Mesenchymal stem cell (in vitro differentiated cells and primary cell): ENCODE results near the gene MT1A.
"Not testable (repeated sequence)": the region's sequence is repeated elsewhere in the genome, so short reads cannot be mapped to it uniquely, and the experiment has no call there.

ENCODE experiments used
- DNase-seq: peaks from one replicate; pipeline ENCODE4 v3.0.0-alpha.2; 2013
- H2AFZ ChIP-seq: one replicate; pipeline ENCODE4 v1.6.1; 2013; ENCODE audit warnings: low read depth, mild to moderate bottlenecking, control low read depth, inconsistent platforms, low read length, moderate library complexity
- H2AK5ac ChIP-seq: 2 replicates; pipeline ENCODE4 v1.6.1; 2013; ENCODE audit warnings: low read length, moderate library complexity, mild to moderate bottlenecking, inconsistent platforms; ENCODE audit not compliant: severe bottlenecking
- H2BK120ac ChIP-seq: one replicate; pipeline ENCODE4 v1.6.1; 2013; ENCODE audit warnings: low read depth, mild to moderate bottlenecking, inconsistent platforms, low read length, moderate library complexity
- H2BK12ac ChIP-seq, 2 experiments: one replicate each; pipeline ENCODE4 v1.6.1; 2013; ENCODE audit warnings: inconsistent platforms in 2 of 2, low read length in 2 of 2, mild to moderate bottlenecking in 2 of 2, moderate library complexity in 2 of 2, control low read depth in 1 of 2
- H2BK15ac ChIP-seq: one replicate; pipeline ENCODE4 v1.6.1; 2013; ENCODE audit warnings: mild to moderate bottlenecking, low read depth, inconsistent platforms; ENCODE audit not compliant: poor library complexity, severe bottlenecking
- H2BK5ac ChIP-seq: 2 replicates; pipeline ENCODE4 v1.6.1; 2013; ENCODE audit warnings: low read depth, mild to moderate bottlenecking, low read length, control low read depth, inconsistent platforms; ENCODE audit not compliant: poor library complexity, severe bottlenecking
- H3K14ac ChIP-seq, 2 experiments: one replicate each; pipeline ENCODE4 v1.6.1; 2013; ENCODE audit warnings: inconsistent platforms in 2 of 2, low read length in 2 of 2, control low read depth in 1 of 2, mild to moderate bottlenecking in 1 of 2, moderate library complexity in 1 of 2
- H3K18ac ChIP-seq, 2 experiments: one replicate each; pipeline ENCODE4 v1.6.1; 2013; ENCODE audit warnings: inconsistent platforms in 2 of 2, low read length in 2 of 2, control low read depth in 1 of 2, low read depth in 1 of 2, mild to moderate bottlenecking in 1 of 2
- H3K23ac ChIP-seq, 2 experiments: one replicate each; pipeline ENCODE4 v1.6.1; 2013; ENCODE audit warnings: inconsistent platforms in 2 of 2, low read length in 2 of 2, mild to moderate bottlenecking in 2 of 2, moderate library complexity in 2 of 2, control low read depth in 1 of 2
- H3K27ac ChIP-seq: 2 replicates; pipeline ENCODE4 v1.5.1; 2013; ENCODE audit warnings: mild to moderate bottlenecking, moderate library complexity, low read length, control low read depth, inconsistent platforms; ENCODE audit not compliant: poor library complexity, severe bottlenecking
- H3K27me3 ChIP-seq, 2 experiments: 2 replicates each; pipeline versions ENCODE4 v1.6.1 to v1.7.0; 2013; ENCODE audit warnings: low read length in 2 of 2, mild to moderate bottlenecking in 2 of 2, moderate library complexity in 2 of 2, control low read depth in 1 of 2, inconsistent platforms in 1 of 2; ENCODE audit not compliant: control insufficient read depth in 1 of 2, insufficient read depth in 1 of 2
- H3K36me3 ChIP-seq, 2 experiments: 2 replicates each; pipeline versions ENCODE4 v1.6.1 to v1.7.0; 2013; ENCODE audit warnings: low read length in 2 of 2, control low read depth in 1 of 2, inconsistent platforms in 1 of 2, low read depth in 1 of 2, mild to moderate bottlenecking in 1 of 2; ENCODE audit not compliant: insufficient read depth in 2 of 2, control insufficient read depth in 1 of 2
- H3K4ac ChIP-seq, 2 experiments: one replicate each; pipeline ENCODE4 v1.6.1; 2013; ENCODE audit warnings: inconsistent platforms in 2 of 2, low read length in 2 of 2, mild to moderate bottlenecking in 2 of 2, moderate library complexity in 2 of 2, control low read depth in 1 of 2, low read depth in 1 of 2
- H3K4me1 ChIP-seq: 2 replicates; pipeline ENCODE4 v1.6.1; 2013; ENCODE audit warnings: low read depth, low read length, control low read depth; ENCODE audit not compliant: control insufficient read depth, insufficient read depth
- H3K4me2 ChIP-seq: 2 replicates; pipeline ENCODE4 v1.6.1; 2013; ENCODE audit warnings: low read length, mild to moderate bottlenecking, inconsistent platforms; ENCODE audit not compliant: poor library complexity, severe bottlenecking
- H3K4me3 ChIP-seq, 2 experiments: 2 replicates each; pipeline versions ENCODE4 v1.5.1 to v1.7.0; 2013; ENCODE audit warnings: low read length in 2 of 2, mild to moderate bottlenecking in 2 of 2, control low read depth in 1 of 2, low read depth in 1 of 2; ENCODE audit not compliant: insufficient read depth in 1 of 2
- H3K79me1 ChIP-seq: replicated peaks from 2 replicates; pipeline ENCODE4 v1.6.1; 2013; ENCODE audit warnings: mild to moderate bottlenecking, control low read depth, low read length, inconsistent platforms; ENCODE audit not compliant: poor library complexity, severe bottlenecking
- H3K9ac ChIP-seq: 2 replicates; pipeline ENCODE4 v1.7.0; 2013; ENCODE audit warnings: mild to moderate bottlenecking, low read length, moderate library complexity
- H3K9me3 ChIP-seq: 2 replicates; pipeline ENCODE4 v1.7.0; 2013; ENCODE audit warnings: mild to moderate bottlenecking, low read length; ENCODE audit not compliant: control insufficient read depth
- H4K8ac ChIP-seq: one replicate; pipeline ENCODE4 v1.6.1; 2013; ENCODE audit warnings: inconsistent platforms, mild to moderate bottlenecking, low read length, moderate library complexity
- H4K91ac ChIP-seq: one replicate; pipeline ENCODE4 v1.6.1; 2013; ENCODE audit warnings: mild to moderate bottlenecking, low read length, inconsistent platforms
- whole genome bisulfite sequencing: methylation state at CpG from one replicate; pipeline ENCODE4 v1.1.7; 2013; ENCODE audit warnings: mixed read lengths; 5-methylcytosine and 5-hydroxymethylcytosine counted together

Gene MT1A

GRCh38 chr16:56618138-56618537, 20.3 kb upstream of the MT1A start:
- WGBS: 37% methylated on average over 6 of the region's 6 CpGs
- Histone ChIP-seq H3K36me3 (no peaks in the 10 kb centered on the region), H3K14ac (no peak overlapping the region)

GRCh38 chr16:56620339-56620897, 18.0 kb upstream of the MT1A start:
- WGBS: 89% methylated on average over 6 of the region's 8 CpGs
- no peaks in the 10 kb centered on the region for H3K27me3 ChIP-seq

More at GRCh38 chr16:56618138-56618537, 20.3 kb upstream of the MT1A start:
- Histone ChIP-seq H3K79me1 (peaks cover 4% of the 10 kb centered on the region), H2BK15ac (no peak overlapping the region), H4K8ac (no peak overlapping the region), H4K91ac (no peak overlapping the region), H3K27ac (no peak overlapping the region), H2BK12ac (no peak overlapping the region), H3K27me3 (no peaks in the 10 kb centered on the region), H3K9me3 (no peaks in the 10 kb centered on the region), H2BK120ac (no peak overlapping the region), H3K4me2 (peak overlapping the region; percentile 64), H3K4me3 (peak overlapping the region in 1 of 2 experiments; percentile 70), H3K18ac (peak overlapping the region in 1 of 2 experiments; percentile 37), H3K9ac (peak overlapping the region; percentile 79), H3K4ac (no peak overlapping the region), H2AFZ (no peak overlapping the region), H2AK5ac (no peak overlapping the region), H3K4me1 (peaks cover 23% of the 10 kb centered on the region), H2BK5ac (no peak overlapping the region), H3K23ac (no peak overlapping the region)
- no peak for DNase-seq

DNA sequence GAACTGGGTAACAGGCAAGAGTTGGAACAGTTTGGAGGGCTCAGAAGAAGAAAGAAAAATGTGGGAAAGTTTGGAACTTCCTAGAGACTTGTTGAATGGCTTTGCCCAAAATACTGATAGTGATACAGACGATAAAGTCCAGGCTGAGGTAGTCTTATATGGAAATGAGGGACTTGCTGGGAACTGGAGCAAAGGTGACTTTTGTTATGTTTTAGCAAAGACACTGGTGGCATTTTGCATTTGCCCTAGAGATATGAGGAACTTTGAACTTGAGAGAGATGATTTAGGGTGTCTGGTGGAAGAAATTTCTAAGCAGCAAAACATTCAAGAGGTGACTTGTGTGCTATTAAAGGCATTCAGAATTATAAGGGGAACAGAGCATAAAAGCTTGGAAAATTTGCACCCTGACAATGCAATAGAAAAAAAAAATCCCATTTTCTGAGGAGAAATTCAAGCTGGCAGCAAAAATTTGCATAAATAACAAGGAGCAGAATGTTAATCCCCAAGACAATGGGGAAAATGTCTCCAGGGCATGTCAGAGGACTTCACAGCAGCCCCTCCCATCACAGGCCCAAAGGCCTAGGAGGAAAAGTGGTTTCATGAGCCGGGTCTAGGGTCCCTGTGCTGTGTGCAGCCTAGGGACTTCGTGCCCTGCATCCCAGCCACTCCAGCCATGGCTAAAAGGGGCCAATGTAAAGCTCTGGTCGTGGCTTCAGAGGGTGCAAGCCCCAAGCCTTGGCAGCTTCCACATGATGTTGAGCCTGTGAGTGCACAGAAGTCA, 16.6 kb upstream of the MT1A start:
- H3K4me2 ChIP-seq, H4K8ac ChIP-seq, H2BK5ac ChIP-seq, H3K23ac ChIP-seq, H3K4me3 ChIP-seq, H2AK5ac ChIP-seq, H3K27me3 ChIP-seq, H3K9me3 ChIP-seq, H2AFZ ChIP-seq, H2BK15ac ChIP-seq, H3K36me3 ChIP-seq, H3K18ac ChIP-seq, H2BK120ac ChIP-seq, H3K79me1 ChIP-seq, H4K91ac ChIP-seq, H3K14ac ChIP-seq, H3K4ac ChIP-seq, H2BK12ac ChIP-seq, H3K27ac ChIP-seq, DNase-seq, H3K9ac ChIP-seq: not testable (repeated sequence)
- WGBS: 64% methylated on average over 4 of the region's 4 CpGs
- peaks cover 37% of the 10 kb centered on the region for H3K4me1 ChIP-seq

More at GRCh38 chr16:56620339-56620897, 18.0 kb upstream of the MT1A start:
- Histone ChIP-seq H2BK15ac (no peak overlapping the region), H3K4me3 (no peak overlapping the region), H2AK5ac (no peak overlapping the region), H3K79me1 (peaks cover 4% of the 10 kb centered on the region), H3K27ac (no peak overlapping the region), H3K4me2 (no peak overlapping the region), H3K9ac (no peak overlapping the region), H3K14ac (no peak overlapping the region), H4K8ac (no peak overlapping the region), H2BK12ac (no peak overlapping the region), H3K4ac (no peak overlapping the region), H4K91ac (no peak overlapping the region), H2BK5ac (no peak overlapping the region), H3K18ac (no peak overlapping the region), H3K9me3 (no peaks in the 10 kb centered on the region), H3K23ac (no peak overlapping the region), H3K4me1 (peaks cover 27% of the 10 kb centered on the region), H2BK120ac (no peak overlapping the region), H3K36me3 (no peaks in the 10 kb centered on the region), H2AFZ (no peak overlapping the region)
- DNase-seq: no peak

GRCh38 chr16:56623184-56623583, 15.3 kb upstream of the MT1A start:
- not testable (repeated sequence) for DNase-seq, H2BK15ac ChIP-seq, H3K27ac ChIP-seq, H3K18ac ChIP-seq, H3K4me3 ChIP-seq, H2BK120ac ChIP-seq, H4K8ac ChIP-seq, H2BK12ac ChIP-seq, H3K9me3 ChIP-seq, H4K91ac ChIP-seq, H3K14ac ChIP-seq, H3K27me3 ChIP-seq, H3K4me2 ChIP-seq, H3K9ac ChIP-seq, H2AFZ ChIP-seq, H3K36me3 ChIP-seq, H2AK5ac ChIP-seq, H2BK5ac ChIP-seq, H3K4ac ChIP-seq, H3K79me1 ChIP-seq, H3K23ac ChIP-seq
- WGBS: 87% methylated on average over 5 of the region's 5 CpGs
- H3K4me1 ChIP-seq: peaks cover 24% of the 10 kb centered on the region
